Neural crest cell (in vitro differentiated cells): Measurements from ENCODE around the gene TOP2A. TPM values are rescaled to one million over a fixed set of nuclear protein-coding genes. Genes with fewer than 3 reads are reported as not detected.

Experiments used
- DNase-seq: peaks from one replicate; pipeline ENCODE4 v3.0.0; 2021; ENCODE audit warnings: low read depth, mixed read lengths, low spot score
- H3K27ac Mint-ChIP-seq: one replicate; pipeline ENCODE4 v1.8.0; 2021; ENCODE audit warnings: mild to moderate bottlenecking, mixed read lengths; ENCODE audit not compliant: unreplicated experiment
- H3K27me3 Mint-ChIP-seq: 2 replicates; pipeline ENCODE4 v1.8.0; 2021; ENCODE audit warnings: low read depth, mild to moderate bottlenecking, mixed read lengths
- H3K36me3 Mint-ChIP-seq: 2 replicates; pipeline ENCODE4 v1.8.0; 2021; ENCODE audit warnings: low read depth, mild to moderate bottlenecking, mixed read lengths
- H3K4me1 Mint-ChIP-seq: 2 replicates; pipeline ENCODE4 v1.8.0; 2021; ENCODE audit warnings: mixed read lengths
- H3K4me3 Mint-ChIP-seq: one replicate; pipeline ENCODE4 v1.8.0; 2021; ENCODE audit warnings: mild to moderate bottlenecking, mixed read lengths
- H3K9me3 Mint-ChIP-seq: 2 replicates; pipeline ENCODE4 v1.8.0; 2021; ENCODE audit warnings: mixed read lengths
- CTCF ChIP-seq: fragments of 200-600 bp; sonication (generic); conservative IDR thresholded peaks from 2 replicates; pipeline ENCODE4 v1.5.0; 2021; ENCODE audit warnings: antibody characterized with exemption, mild to moderate bottlenecking
- total RNA-seq: library from RNA; stranded (reverse); gene quantifications from 2 replicates; pipeline ENCODE4 v1.2.1, GENCODE V29; 2021

The TOP2A gene
- total RNA-seq, 1 donor from 2014 or later: 295 TPM

DNA sequence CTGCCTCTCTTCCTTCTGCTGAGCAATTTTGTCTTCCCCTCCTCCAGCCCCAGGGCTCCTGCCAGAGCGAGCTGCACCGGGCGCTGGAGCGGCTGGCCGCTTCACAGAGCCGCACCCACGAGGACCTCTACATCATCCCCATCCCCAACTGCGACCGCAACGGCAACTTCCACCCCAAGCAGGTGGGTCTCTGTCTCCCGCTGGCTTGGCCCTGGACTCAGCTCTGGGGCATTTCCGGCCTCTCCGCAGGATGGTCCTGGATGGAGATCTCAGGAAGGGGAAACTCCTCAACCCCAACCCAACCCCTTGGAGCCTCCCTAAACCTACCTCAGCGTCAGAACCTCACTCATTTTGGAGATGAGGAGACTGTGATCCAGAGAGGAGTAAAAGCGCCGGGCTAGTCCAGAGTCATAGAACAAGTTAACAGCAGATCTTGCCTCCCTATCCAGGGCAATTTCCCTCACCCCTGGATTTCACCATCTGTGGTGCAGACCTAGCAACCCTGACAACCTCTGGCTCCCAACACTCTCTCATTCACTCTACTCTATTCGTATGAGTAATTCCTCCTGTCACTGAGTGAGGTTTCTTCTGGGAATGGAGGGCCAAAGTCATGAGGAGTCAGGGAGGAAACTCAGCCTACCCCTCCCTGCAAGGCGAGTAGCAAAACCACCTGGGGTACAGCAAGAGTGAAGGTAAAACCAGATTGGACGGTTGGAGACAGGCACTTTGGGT, 36.4 kb upstream of the TOP2A start:
- peaks cover 3% of the 10 kb centered on the region for H3K36me3 Mint-ChIP-seq
- no peaks in the 10 kb centered on the region for H3K9me3 Mint-ChIP-seq
- no peak for TF ChIP-seq CTCF
- H3K4me3 Mint-ChIP-seq: no peak overlapping the region
- no peak overlapping the region for H3K27ac Mint-ChIP-seq
- no peak for DNase-seq
- peaks cover 6% of the 10 kb centered on the region for H3K4me1 Mint-ChIP-seq
- H3K27me3 Mint-ChIP-seq: no peaks in the 10 kb centered on the region

- no peak overlapping the region for H3K4me3 Mint-ChIP-seq
- H3K4me1 Mint-ChIP-seq: no peaks in the 10 kb centered on the region
- peaks cover 3% of the 10 kb centered on the region for H3K36me3 Mint-ChIP-seq
- no peak for DNase-seq
- H3K9me3 Mint-ChIP-seq: no peaks in the 10 kb centered on the region
- H3K27me3 Mint-ChIP-seq: no peaks in the 10 kb centered on the region
- no peak for TF ChIP-seq CTCF
- H3K27ac Mint-ChIP-seq: peak overlapping the region; percentile 57
These were observed 35.3 kb upstream of the TOP2A start for GRCh38 chr17:40452921-40453378.

DNA sequence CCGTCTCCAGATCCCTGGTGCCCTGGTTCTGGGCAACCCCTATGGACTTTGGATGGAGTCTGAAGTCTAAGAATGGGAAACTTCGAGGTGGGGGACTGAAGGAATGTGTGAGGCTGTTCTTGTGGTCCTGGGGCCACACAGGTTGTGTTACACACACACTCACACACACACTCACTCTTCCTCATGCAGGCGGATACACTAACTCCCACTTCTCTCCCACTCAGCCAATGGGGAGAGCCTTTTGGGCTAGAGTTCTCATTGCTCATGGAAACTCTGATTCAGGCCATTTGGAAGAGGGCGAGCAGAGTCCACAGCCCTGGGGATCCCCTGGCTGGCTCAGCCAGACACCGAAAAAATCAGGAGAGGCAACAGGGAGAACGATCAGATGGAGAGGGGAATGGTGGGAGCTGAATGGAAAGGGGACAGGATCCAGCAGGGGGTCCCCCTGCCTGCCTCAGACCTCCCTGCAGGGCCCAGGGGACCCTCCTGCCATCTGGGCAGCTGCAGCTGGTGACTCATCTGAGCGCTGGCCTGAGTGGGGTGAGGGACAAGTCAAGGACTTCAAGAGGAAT, 34.6 kb upstream of the TOP2A start:
- peak overlapping the region; percentile 68 for H3K27ac Mint-ChIP-seq

GRCh38 chr17:40451420-40451819, 33.7 kb upstream of the TOP2A start:
- TF ChIP-seq CTCF: no peak
- Mint-ChIP-seq H3K27me3 (no peaks in the 10 kb centered on the region), H3K9me3 (no peaks in the 10 kb centered on the region), H3K4me3 (no peak overlapping the region), H3K36me3 (peaks cover 3% of the 10 kb centered on the region), H3K4me1 (no peaks in the 10 kb centered on the region), H3K27ac (no peak overlapping the region)
- no peak for DNase-seq

More for the DNA sequence above, 34.6 kb upstream of the TOP2A start:
- TF ChIP-seq CTCF: no peak
- no peak for DNase-seq
- Mint-ChIP-seq H3K4me3 (no peak overlapping the region), H3K9me3 (no peaks in the 10 kb centered on the region), H3K4me1 (no peaks in the 10 kb centered on the region), H3K36me3 (peaks cover 3% of the 10 kb centered on the region), H3K27me3 (no peaks in the 10 kb centered on the region)

DNA sequence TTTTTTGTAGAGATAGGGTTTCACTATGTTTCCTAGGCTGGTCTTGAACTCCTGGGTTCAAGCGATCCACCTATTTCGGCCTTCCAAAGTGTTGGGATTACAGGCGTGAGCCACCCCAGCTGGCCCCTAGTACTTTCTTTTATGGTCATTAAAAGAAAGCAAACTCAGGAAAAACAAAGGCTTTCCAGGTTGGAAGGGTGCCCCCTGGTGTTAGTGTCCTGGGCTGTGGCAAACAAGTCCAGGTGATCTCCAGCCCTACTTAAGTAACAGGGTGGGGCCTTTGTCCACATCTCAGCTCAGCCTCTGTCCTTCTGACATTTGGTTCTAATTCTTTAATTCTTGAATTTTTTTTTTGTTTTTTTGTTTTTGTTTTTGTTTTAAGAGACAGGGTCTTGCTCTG, 32.5 kb upstream of the TOP2A start:
- Mint-ChIP-seq H3K27ac (no peak overlapping the region), H3K4me1 (peaks cover 6% of the 10 kb centered on the region), H3K9me3 (no peaks in the 10 kb centered on the region), H3K4me3 (no peak overlapping the region), H3K27me3 (no peaks in the 10 kb centered on the region), H3K36me3 (no peaks in the 10 kb centered on the region)
- peak; percentile 57 for TF ChIP-seq CTCF
- DNase-seq: no peak
